Stimulated activated CD4-positive, alpha-beta T cell treated with anti-CD3 and anti-CD28 coated beads, Interleukin-12 subunit alpha, Interleukin-12 subunit beta, amount 100 ng/mL, for 4 hours (primary cell): ENCODE data around the gene LRRC28.

Source experiments
- DNase-seq: peaks from one replicate; pipeline ENCODE4 v3.0.0-alpha.2; 2020

Gene LRRC28

GRCh38 chr15:99250001-99250400 is 1.3 kb upstream of the LRRC28 start:
- DNase-seq = no peak

GRCh38 chr15:99250494-99250856 is 806 bp upstream of the LRRC28 start:
- DNase-seq = no peak

GRCh38 chr15:99252326-99252725 is 1.0 kb downstream of the LRRC28 start:
- no peak for DNase-seq

- no peak for DNase-seq
Measured at GRCh38 chr15:99253381-99254090, 2.3 kb downstream of the LRRC28 start.

- no peak for DNase-seq
Measured at GRCh38 chr15:99257107-99257750, 5.9 kb downstream of the LRRC28 start.

- DNase-seq = no peak
Measured at GRCh38 chr15:99264125-99264524, 12.8 kb downstream of the LRRC28 start.

GRCh38 chr15:99265541-99266070 is 14.3 kb downstream of the LRRC28 start:
- no peak for DNase-seq

- DNase-seq = no peak
Measured at GRCh38 chr15:99267957-99268356, 16.7 kb downstream of the LRRC28 start.

GRCh38 chr15:99268431-99268830 is 17.1 kb downstream of the LRRC28 start:
- no peak for DNase-seq

GRCh38 chr15:99273801-99274200 is 22.5 kb downstream of the LRRC28 start:
- no peak for DNase-seq

- no peak for DNase-seq
Measured at GRCh38 chr15:99275061-99275460, 23.8 kb downstream of the LRRC28 start.

- DNase-seq = no peak
Measured at GRCh38 chr15:99275525-99276128, 24.3 kb downstream of the LRRC28 start.

- no peak for DNase-seq
Measured at GRCh38 chr15:99279290-99279689, 28.0 kb downstream of the LRRC28 start.

- DNase-seq = no peak
Measured at GRCh38 chr15:99279827-99280226, 28.5 kb downstream of the LRRC28 start.

- DNase-seq = no peak
Measured at GRCh38 chr15:99282121-99282520, 30.8 kb downstream of the LRRC28 start.

- no peak for DNase-seq
Measured at GRCh38 chr15:99282586-99282985, 31.3 kb downstream of the LRRC28 start.

- DNase-seq = no peak
Measured at GRCh38 chr15:99283717-99284116, 32.4 kb downstream of the LRRC28 start.

- DNase-seq = no peak
Measured at GRCh38 chr15:99291643-99292042, 40.4 kb downstream of the LRRC28 start.

- DNase-seq = no peak
Measured at GRCh38 chr15:99295840-99296239, 44.6 kb downstream of the LRRC28 start.

GRCh38 chr15:99296386-99296785 is 45.1 kb downstream of the LRRC28 start:
- DNase-seq = no peak

- DNase-seq = no peak
Measured at GRCh38 chr15:99303907-99304306, 52.6 kb downstream of the LRRC28 start.

GRCh38 chr15:99305761-99306505 is 54.7 kb downstream of the LRRC28 start:
- DNase-seq = no peak

- DNase-seq = no peak
Measured at GRCh38 chr15:99306694-99307338, 55.5 kb downstream of the LRRC28 start.
